Bronchial epithelial cell (primary cell): ENCODE measurements around the gene UXT. TPM values are rescaled to one million over a fixed set of nuclear protein-coding genes. Genes with fewer than 3 reads are reported as not detected.

Experiments used
- DNase-seq: peaks from one replicate; pipeline ENCODE4 v3.0.0-alpha.2; 2010; ENCODE audit warnings: low read depth
- FAIRE-seq: peaks from 2 replicates; lab custom pipeline; 2011; peaks lifted over from hg19 to GRCh38; lab: Jason Lieb, UNC
- H3K27me3 ChIP-seq: 2 replicates; pipeline ENCODE4 v1.5.1; 2011; ENCODE audit warnings: low read length; ENCODE audit not compliant: control insufficient read depth, insufficient read depth
- H3K36me3 ChIP-seq: 2 replicates; pipeline ENCODE4 v1.5.1; 2011; ENCODE audit warnings: low read length; ENCODE audit not compliant: control insufficient read depth, insufficient read depth
- H3K4me3 ChIP-seq: 2 replicates; pipeline ENCODE4 v1.5.1; 2011; ENCODE audit warnings: mild to moderate bottlenecking, low read depth, low read length, control low read depth
- CTCF ChIP-seq: IDR thresholded peaks from 2 replicates; pipeline ENCODE4 v1.5.1; 2011; ENCODE audit warnings: mild to moderate bottlenecking, moderate library complexity, low read length, control low read depth, inconsistent platforms; ENCODE audit not compliant: insufficient read depth, severe bottlenecking
- total RNA-seq: library from RNA; depleted of rRNA; stranded (reverse); fragments of >200 nt; gene quantifications from 2 replicates; pipeline ENCODE4 v1.2.1, GENCODE V29; 2014

UXT gene
- total RNA-seq, 1 donor from 2014 or later: 144 TPM

GRCh38 chrX:47646636-47647035, 12.3 kb downstream of the UXT start:
- Histone ChIP-seq H3K36me3 (no peaks in the 10 kb centered on the region), H3K4me3 (no peak overlapping the region), H3K27me3 (no peaks in the 10 kb centered on the region)
- no peak for TF ChIP-seq CTCF
- no peak for DNase-seq
- FAIRE-seq: no peak

GRCh38 chrX:47645530-47645929, 13.4 kb downstream of the UXT start:
- DNase-seq (no peak), FAIRE-seq (no peak)
- TF ChIP-seq CTCF: no peak
- Histone ChIP-seq H3K36me3 (no peaks in the 10 kb centered on the region), H3K4me3 (no peak overlapping the region), H3K27me3 (no peaks in the 10 kb centered on the region)

GRCh38 chrX:47644557-47645091, 14.4 kb downstream of the UXT start:
- TF ChIP-seq CTCF: peak; percentile 51
- Histone ChIP-seq H3K4me3 (no peak overlapping the region), H3K36me3 (no peaks in the 10 kb centered on the region), H3K27me3 (no peaks in the 10 kb centered on the region)
- DNase-seq (no peak), FAIRE-seq (no peak)

- no peak for FAIRE-seq
Measured at GRCh38 chrX:47643926-47644325, 15.1 kb downstream of the UXT start.

GRCh38 chrX:47638816-47639215, 20.2 kb downstream of the UXT start:
- Histone ChIP-seq H3K36me3 (peaks cover 4% of the 10 kb centered on the region), H3K4me3 (no peak overlapping the region), H3K27me3 (no peaks in the 10 kb centered on the region)
- DNase-seq (no peak), FAIRE-seq (no peak)
- TF ChIP-seq CTCF: no peak

More at GRCh38 chrX:47643926-47644325, 15.1 kb downstream of the UXT start:
- peak; percentile 37 for TF ChIP-seq CTCF
- Histone ChIP-seq H3K36me3 (peaks cover 1% of the 10 kb centered on the region), H3K27me3 (no peaks in the 10 kb centered on the region), H3K4me3 (no peak overlapping the region)
- no peak for DNase-seq
